GM12873 (cell line): ENCODE data around the gene SRGAP3.

Experiments used
- TF ChIP-seq, protein P1 (sequence below): IDR thresholded peaks from 2 replicates; pipeline ENCODE4 v1.5.1; 2012; ENCODE audit warnings: low read depth, mild to moderate bottlenecking, moderate library complexity, low read length, control low read depth; ENCODE audit not compliant: insufficient read depth; ENCODE audit errors: missing control alignments

SRGAP3 gene

DNA sequence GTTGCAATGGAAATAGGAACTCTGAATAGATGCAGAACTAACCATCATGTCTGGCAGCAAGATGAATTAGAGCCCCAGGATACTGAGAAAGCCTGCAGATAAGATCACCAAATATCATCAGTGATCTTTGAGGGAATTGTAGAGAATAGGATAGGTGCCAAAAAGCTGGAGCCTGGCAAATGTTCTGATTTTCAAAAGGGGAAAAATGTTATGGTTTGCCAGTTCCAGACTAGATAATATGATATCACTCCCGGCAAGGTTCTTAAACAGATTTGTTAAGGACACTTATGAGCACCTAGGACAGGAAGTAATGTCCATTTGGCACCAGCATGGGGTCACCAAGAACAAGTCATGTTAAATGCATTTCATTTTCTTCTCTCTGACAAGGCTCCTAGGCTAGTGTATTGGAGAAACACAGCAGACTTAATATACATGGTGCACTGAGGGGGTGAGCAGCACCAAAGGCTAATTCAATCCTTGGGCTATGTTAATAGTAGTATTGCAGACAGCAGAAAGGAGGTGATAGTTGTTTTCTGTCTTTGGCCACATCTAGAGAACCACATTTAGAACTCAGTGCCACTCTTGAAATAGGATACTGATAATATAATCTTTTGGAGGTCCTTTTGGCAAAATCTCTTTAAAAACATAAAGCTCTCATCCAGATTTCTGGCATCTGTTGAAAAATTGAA is 4.8 kb downstream of the SRGAP3 start:
- TF ChIP-seq, protein P1, sequence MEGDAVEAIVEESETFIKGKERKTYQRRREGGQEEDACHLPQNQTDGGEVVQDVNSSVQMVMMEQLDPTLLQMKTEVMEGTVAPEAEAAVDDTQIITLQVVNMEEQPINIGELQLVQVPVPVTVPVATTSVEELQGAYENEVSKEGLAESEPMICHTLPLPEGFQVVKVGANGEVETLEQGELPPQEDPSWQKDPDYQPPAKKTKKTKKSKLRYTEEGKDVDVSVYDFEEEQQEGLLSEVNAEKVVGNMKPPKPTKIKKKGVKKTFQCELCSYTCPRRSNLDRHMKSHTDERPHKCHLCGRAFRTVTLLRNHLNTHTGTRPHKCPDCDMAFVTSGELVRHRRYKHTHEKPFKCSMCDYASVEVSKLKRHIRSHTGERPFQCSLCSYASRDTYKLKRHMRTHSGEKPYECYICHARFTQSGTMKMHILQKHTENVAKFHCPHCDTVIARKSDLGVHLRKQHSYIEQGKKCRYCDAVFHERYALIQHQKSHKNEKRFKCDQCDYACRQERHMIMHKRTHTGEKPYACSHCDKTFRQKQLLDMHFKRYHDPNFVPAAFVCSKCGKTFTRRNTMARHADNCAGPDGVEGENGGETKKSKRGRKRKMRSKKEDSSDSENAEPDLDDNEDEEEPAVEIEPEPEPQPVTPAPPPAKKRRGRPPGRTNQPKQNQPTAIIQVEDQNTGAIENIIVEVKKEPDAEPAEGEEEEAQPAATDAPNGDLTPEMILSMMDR: no peak

DNA sequence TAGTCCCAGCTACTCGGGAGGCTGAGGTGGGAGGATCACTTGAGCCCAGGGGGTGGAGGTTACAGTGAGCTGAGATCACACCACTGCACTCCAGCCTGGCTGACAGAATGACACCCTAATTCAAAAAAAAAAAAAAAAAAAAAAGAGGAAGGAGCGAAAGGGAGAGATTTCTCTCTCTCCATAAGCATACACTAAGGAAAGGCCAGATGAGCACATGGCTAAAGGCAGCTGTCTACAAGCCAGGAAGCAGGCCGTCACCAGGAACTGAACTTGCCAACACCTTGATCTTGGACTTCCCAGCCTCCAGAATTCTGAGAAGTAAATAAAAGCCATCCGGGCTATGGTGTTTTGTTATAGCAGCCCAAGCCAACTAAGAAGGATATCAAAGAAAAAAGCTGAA is 7.5 kb downstream of the SRGAP3 start:
- TF ChIP-seq, protein P1: no peak

DNA sequence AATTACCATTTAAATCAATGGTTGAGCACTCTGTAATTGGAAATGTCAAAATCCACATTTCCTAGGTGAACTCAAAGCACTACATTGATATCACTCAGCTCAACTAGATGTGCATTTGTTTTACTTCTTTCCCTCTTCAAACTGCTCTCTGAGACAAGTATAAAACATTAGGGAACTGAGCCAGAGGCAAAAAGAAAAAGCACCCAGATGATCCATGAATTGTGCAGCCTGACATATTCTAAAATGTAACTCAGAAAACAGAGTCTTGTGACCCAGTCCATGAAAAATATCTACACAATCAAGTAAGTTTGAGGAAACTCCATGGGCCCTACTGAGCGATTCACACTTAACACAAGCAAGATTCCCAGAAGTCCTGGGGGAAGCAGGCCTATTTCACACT is 9.8 kb downstream of the SRGAP3 start:
- TF ChIP-seq, protein P1: no peak

DNA sequence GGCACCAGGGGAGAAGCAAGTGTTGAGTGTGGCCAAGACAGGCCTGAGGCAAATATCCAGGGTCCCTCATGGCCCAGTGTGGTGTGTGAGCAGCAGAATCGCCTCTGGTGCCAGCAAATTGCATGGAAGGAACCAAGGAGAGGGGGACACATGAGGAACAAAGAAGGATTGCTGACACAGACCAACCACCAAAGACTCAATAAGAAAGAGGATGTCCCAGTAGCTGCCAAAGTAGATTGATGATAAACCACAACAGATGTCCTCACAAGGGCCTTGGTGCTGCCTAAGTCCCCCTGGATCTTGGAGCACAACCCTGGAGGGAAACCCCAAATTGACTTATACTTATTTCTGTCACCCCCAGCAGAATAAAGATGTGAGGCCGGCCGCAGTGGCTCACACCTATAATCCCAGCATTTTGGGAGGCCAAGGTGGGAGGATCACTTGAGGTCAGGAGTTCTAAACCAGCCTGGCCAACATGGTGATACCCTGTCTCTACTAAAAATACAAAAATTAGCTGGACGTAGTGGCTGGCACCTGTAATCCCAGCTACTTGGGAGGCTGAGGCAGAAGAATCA is 10.6 kb downstream of the SRGAP3 start:
- TF ChIP-seq, protein P1: no peak

DNA sequence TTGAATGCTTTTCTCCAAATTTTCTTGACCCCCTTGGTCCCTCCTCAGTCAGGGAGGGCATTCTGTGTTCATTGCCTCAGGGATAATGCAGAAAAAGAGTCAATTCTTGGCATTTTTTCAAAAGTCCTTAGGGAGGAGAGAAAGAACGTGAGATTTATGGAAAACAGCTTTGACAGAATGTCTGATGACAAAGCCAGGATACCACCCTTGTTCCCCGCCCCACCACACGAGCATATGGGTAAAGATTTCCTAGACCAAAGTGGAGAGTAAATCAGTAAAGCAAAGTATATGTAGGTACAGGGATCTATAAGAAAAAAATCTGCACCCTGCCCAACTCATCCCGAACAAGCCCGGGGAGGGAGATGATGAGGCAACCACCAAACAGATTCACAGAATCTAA is 11.2 kb downstream of the SRGAP3 start:
- TF ChIP-seq, protein P1: no peak

DNA sequence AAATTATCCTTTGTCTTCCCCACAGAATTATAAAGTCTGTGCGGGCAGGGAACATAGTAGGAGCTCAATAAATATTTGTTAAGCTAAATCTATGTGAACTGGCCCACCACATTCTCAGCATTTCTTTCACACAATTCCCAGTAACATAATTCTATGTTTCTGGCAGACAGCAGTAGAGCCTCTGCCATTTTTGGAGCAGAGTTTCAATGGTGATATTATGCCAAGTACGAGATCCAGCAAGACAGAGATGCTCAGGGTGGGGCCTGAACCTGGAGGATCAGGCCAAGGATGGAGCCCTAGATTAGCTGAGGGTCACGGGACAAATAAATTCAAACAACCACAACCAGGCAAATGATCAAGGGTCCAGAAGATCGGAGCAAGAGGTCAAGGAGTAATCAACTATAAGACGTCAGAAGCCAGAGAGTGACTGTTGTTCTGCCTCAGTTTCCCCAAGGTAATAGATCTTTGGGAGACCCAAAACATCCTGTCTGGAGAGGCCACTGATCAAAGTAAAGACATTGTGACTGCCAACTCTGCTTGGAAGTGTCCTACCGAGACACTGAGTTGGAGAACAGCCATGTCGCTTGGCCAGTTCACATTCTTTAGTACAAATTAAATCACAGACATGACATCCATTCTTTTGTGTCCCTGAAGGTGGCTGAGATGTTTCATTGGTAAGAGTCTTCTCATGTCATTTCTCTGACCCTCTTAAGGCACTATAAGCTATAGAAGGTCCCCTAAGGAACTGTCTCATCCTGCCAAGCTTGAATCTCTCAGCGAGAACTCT is 15.4 kb downstream of the SRGAP3 start:
- TF ChIP-seq, protein P1: no peak

DNA sequence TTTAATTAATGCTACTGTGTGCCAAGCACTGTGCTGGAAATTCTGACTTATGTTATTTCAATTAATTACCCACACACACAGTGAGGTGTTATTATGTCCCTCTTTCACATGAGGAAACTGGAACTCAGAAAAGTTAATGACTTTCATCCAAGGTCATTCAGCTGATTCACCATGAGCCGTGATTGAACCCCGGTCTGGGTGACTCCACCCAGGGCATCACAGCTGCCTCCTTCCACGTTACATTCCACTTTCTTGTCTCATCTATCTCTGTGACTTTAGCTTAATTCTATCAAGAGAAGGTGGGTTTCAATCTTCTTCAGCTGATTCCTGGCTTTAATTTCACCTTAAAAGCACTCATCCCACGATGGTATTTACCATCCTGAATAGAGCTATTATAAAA is 16.3 kb downstream of the SRGAP3 start:
- TF ChIP-seq, protein P1: no peak
